ENCODE measurements around the gene ENTPD7.

DNA sequence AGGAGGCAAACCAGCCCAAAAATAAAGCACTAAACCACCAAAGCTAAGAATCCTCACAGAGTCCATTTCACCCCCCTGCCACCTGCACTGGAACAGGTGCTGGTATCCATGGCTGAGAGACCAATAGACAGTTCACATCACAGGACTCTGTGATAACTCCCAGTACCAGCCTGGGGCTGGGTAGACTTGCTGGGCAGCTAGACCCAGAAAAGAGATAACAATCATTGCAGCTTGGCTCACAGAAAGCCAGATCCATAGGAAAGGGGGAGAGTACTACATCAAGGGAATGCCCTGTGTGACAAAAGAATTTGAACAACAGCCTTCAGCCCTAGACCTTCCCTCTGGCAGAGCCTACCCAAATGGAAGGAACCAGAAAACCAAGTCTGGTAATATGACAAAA, 25.5 kb upstream of the ENTPD7 start:
- TF ChIP-seq, protein P1, sequence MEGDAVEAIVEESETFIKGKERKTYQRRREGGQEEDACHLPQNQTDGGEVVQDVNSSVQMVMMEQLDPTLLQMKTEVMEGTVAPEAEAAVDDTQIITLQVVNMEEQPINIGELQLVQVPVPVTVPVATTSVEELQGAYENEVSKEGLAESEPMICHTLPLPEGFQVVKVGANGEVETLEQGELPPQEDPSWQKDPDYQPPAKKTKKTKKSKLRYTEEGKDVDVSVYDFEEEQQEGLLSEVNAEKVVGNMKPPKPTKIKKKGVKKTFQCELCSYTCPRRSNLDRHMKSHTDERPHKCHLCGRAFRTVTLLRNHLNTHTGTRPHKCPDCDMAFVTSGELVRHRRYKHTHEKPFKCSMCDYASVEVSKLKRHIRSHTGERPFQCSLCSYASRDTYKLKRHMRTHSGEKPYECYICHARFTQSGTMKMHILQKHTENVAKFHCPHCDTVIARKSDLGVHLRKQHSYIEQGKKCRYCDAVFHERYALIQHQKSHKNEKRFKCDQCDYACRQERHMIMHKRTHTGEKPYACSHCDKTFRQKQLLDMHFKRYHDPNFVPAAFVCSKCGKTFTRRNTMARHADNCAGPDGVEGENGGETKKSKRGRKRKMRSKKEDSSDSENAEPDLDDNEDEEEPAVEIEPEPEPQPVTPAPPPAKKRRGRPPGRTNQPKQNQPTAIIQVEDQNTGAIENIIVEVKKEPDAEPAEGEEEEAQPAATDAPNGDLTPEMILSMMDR (IDR thresholded peaks at IDR 0.05) = no peak
- no peak for TF ChIP-seq POLR2A (IDR thresholded peaks at IDR 0.05)
